Activated CD8-positive, alpha-beta memory T cell treated with anti-CD3 and anti-CD28 coated beads for 48 hours (primary cell): Measurements from ENCODE around the gene KCNH8.

Source experiments
- DNase-seq, 3 experiments: peaks; one replicate each; pipeline ENCODE4 v3.0.0-alpha.2; 2020; ENCODE audit warnings: low read depth in 2 of 3, low spot score in 2 of 3

The KCNH8 gene

GRCh38 chr3:19357947-19358346 is 209.6 kb downstream of the KCNH8 start:
- DNase-seq: no peak

GRCh38 chr3:19363071-19363470 is 214.8 kb downstream of the KCNH8 start:
- DNase-seq: no peak

GRCh38 chr3:19364148-19364547 is 215.8 kb downstream of the KCNH8 start:
- DNase-seq: no peak

DNA sequence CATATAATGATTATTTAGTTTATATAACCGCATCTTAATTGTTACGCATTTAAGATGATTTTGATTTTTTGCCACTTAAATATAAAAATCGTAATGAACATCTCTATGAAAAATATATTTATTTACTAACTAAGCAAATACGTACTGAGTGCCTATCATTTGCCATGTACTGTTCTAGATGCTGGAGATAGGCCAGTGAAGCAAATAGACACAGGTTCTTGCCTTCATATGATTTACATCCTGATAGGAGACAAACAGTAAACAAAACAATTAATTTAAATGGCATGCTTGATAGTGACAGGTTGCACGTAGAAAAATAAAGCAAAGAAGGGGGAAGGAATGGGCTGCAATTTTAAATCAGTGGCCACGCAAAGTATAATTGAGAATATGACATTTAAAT is 217.2 kb downstream of the KCNH8 start:
- no peak for DNase-seq

DNA sequence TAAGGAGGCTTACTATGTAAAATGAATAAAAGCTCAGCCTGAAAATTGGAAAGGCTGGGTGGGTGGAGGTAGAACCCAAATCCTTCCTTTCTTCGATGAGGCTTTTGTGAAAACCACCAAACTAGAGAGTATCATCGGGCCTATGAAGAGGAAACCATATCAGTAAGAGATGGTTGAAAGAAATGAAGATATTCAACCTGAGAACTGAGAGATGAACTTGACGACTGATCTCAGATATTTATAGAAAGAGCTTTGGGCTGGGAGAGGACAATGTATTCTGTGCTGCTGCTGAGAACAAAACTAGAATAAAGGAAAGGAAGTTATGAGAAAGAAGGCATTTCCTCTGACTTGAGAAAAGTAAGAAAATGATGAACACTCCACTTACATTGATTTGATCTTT is 236.6 kb downstream of the KCNH8 start:
- DNase-seq: no peak

DNA sequence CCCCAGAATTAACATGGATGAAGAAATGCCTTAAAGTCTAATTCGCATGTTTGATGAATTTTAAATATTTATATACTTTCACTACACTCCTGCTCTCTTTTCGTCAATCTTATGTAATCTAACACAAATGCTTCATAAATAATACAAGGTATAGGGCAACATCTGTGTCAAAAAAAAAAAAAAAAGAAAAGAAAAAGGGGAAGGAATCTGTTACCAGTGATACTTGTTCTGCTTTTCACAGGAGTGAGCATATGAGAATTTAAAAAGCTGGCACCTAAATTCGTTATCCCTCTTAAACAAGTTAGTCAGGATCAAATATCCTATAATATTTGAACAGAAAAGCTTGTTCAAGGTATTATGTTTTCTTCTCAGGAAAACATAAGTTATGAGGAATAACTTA is 243.8 kb downstream of the KCNH8 start:
- DNase-seq: no peak

GRCh38 chr3:19394946-19395345 is 246.6 kb downstream of the KCNH8 start:
- DNase-seq: no peak

- DNase-seq: no peak
These were observed 248.4 kb downstream of the KCNH8 start for GRCh38 chr3:19396726-19397125.

- DNase-seq: no peak
These were observed 251.0 kb downstream of the KCNH8 start for GRCh38 chr3:19399356-19399755.

DNA sequence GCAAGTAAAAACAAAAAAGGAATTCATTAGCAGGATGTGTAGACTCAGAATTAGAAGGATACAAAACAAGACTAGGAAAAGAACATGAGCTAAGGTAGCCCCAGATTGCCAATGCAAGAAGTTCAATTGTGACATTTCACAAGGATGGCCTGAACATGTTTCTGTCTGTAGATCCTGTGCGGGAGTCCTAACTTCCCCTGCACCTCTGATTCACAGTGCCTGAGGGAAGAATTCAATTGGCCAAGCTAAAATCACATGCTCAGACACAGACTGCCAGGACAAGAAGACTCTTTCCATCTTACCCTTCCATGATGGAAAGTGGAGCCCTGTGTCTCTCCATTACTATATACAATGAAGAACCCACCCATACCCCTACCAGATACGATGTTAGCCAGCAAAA is 251.5 kb downstream of the KCNH8 start:
- DNase-seq: no peak

DNA sequence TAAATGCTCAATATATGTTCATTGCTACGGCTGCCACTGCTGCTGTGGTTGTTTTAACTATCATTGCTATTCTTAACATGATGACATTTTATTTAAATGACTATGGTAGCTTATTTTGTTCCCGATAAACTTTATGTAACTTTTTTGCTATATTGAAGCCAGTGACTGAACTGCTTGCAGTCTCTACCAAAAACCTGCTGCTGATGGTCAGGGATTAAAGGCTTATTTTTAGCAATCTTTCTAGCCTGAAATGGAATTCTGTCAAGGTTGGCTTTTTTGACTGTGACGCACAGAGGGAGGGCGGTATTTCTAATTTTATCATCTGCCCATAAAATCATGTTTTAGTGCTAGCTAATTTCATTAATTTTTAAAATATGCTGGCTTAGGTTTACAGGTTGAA is 271.8 kb downstream of the KCNH8 start:
- DNase-seq: no peak

GRCh38 chr3:19425825-19426224 is 277.5 kb downstream of the KCNH8 start:
- no peak for DNase-seq

DNA sequence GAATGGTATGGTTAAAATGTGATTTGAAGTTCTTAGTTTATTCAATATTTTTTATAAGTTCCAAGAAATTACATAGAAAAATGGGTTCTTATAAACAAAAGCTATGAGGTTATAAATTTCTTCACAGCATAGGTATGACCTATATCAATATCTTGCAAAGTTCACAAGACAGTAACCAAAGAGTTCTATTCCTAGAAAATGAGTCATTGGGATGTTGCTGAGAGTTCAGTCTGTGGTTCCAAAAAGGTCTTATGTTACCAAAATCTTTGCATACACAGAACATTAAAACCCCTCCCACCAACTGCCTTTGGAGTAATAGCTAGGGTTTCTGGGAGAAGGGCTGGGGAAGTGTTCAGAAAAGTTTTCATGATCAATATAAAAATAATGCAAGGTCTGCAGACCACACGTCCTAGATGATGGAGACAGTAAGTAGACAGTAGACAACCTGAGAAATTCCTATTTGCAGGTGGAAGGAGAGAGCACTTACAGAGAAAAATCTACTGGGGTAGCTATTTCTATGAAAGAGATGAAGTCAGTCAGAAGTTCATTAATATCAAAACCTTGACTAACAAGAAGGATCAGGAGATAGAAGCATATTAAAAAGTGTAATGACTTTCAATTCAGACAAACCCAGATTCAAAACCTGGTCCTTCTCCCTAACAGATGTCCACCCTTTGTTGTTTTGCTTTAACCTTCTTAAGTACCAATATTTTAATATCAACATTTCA is 279.3 kb downstream of the KCNH8 start:
- no peak for DNase-seq

DNA sequence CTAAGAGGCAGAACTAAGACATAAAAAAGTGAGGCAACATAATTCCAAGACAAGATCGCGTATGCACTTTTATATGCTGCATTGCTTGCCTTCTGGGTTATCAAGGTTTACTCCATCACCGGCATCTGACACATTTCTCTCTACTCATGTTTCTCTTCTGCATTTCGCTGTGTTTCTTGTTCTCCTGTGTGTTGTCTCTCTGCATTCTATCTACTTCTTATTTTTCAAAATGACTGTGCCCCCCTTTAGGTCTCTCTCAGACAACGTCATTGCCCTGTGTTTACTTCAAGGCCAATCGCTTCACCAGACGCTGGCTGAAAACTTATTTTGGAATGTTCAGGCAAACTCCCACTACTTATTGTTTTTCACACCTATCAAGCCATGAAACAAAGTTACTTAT is 280.4 kb downstream of the KCNH8 start:
- no peak for DNase-seq

- no peak for DNase-seq
These were observed 284.4 kb downstream of the KCNH8 start for GRCh38 chr3:19432669-19433068.

- DNase-seq: no peak
These were observed 288.4 kb downstream of the KCNH8 start for GRCh38 chr3:19436746-19437145.

DNA sequence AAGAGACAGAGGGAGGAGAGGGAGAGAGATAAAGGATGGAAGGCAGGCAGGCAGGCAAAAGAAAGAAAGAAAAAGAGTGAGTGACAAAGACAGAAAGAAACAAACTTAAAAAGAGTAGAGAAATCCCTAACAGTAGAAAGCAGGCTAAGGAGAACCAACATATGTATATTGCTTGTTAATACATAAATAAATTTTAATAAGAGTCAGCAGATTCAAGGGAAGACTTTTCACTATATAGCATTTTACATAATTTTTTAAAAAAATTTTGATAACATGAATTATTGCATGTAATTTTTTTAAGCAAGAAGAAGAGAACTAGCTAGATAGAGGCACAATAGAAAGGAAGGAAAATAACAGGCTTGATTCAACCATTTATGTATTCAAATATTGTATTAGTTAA is 291.6 kb downstream of the KCNH8 start:
- no peak for DNase-seq

- DNase-seq: no peak
These were observed 297.8 kb downstream of the KCNH8 start for GRCh38 chr3:19446138-19446537.

GRCh38 chr3:19446687-19447086 is 298.4 kb downstream of the KCNH8 start:
- DNase-seq: no peak

DNA sequence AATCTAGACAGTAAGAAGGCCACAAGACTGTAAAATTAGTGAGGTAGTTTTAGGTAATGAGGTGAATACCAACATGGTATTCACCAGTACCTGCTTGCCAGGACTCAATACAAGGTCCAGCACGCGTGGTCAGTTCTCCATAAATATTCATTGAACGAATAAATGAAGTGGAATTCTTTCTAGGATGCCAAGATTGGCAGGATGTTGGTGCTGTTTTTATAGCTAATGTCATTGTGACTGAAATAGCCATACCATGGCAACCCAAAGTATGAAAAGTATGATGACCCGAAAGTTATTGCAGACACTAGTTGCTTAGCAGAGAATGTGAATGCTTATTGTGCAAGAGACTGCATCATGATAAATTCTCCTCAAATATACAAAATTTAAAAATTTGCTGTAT is 307.2 kb downstream of the KCNH8 start:
- no peak for DNase-seq

DNA sequence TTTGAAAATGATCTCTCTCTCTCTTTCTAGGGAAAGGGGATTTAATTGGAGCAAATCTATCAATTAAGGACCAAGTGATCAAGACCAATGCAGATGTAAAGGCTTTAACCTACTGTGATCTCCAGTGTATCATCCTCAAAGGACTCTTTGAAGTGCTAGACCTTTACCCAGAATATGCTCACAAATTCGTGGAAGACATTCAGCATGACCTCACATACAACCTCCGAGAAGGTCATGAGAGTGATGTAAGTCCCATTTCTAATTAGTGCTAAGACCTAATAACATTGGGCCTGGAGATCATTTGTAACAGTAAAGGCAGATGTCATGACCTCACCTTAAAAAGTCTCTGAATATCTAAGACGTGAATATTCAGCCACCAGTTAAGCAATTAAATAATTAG is 308.4 kb downstream of the KCNH8 start:
- DNase-seq: no peak

DNA sequence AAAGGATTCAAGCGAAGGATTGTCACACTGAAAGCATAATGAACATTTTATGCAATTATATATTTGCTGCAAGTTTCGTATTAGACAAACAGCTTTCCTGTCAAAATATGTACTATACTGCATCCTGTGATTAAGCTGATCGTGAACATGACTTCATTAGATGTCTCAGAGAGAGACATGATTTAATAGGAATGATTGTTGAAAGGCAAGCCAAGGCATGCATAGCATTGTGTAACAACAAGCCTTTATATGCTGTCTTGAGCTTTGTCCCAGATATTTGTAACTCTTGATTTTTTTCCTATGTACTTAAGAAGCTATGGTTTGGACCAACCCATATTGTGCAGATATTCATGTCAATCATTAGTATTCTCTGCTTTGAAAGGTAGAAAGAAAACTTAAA is 309.1 kb downstream of the KCNH8 start:
- no peak for DNase-seq

DNA sequence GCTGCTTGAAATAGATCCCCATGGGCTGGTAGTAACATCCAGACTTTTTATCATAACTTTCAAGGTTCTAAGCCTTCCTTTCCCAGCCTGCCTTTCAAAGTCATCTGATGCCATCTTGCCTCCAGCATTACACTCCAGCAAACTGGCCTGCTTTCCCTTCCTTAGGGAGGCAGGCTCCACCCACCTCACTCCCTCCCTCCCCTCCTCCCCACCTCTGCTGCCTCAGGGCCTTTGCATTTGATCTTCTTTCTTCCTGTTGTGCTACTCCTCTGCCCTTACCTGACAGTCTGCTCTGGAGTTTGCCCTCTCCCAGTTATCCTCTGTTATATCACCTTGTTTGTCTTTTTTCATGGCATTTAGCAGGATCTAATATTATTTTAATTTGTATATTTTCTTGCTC is 319.5 kb downstream of the KCNH8 start:
- no peak for DNase-seq

GRCh38 chr3:19471138-19471537 is 322.8 kb downstream of the KCNH8 start:
- no peak for DNase-seq
